Measurements from ENCODE around the gene SMOC2.
A peak's percentile ranks its signal among the peaks of the same experiment; 100 is the strongest.

Gene SMOC2

GRCh38 chr6:168558686-168559085 is 117.7 kb downstream of the SMOC2 start:
- no peaks in the 10 kb centered on the region for H3K4me1 ChIP-seq (ENCODE audit: insufficient read depth, poor library complexity, severe bottlenecking)
- no peak for ATAC-seq (ENCODE audit: low read depth)
- no peak for TF ChIP-seq CTCF (IDR thresholded peaks at IDR 0.05; ENCODE audit: poor library complexity, severe bottlenecking)
- H3K27me3 ChIP-seq (ENCODE audit: insufficient read depth, poor library complexity, severe bottlenecking) = no peaks in the 10 kb centered on the region
- no peak overlapping the region for H3K27ac ChIP-seq (ENCODE audit: poor library complexity, severe bottlenecking)
- no peak overlapping the region for H3K4me3 ChIP-seq (ENCODE audit: severe bottlenecking)
- no peak for DNase-seq (ENCODE audit: low spot score)
- no peaks in the 10 kb centered on the region for H3K36me3 ChIP-seq (ENCODE audit: low read depth)
- no peaks in the 10 kb centered on the region for H3K9me3 ChIP-seq (ENCODE audit: severe bottlenecking)

GRCh38 chr6:168559574-168560098 is 118.7 kb downstream of the SMOC2 start:
- Histone ChIP-seq H3K36me3 (ENCODE audit: low read depth) (no peaks in the 10 kb centered on the region), H3K4me1 (ENCODE audit: insufficient read depth, poor library complexity, severe bottlenecking) (no peaks in the 10 kb centered on the region), H3K9me3 (ENCODE audit: severe bottlenecking) (no peaks in the 10 kb centered on the region), H3K27ac (ENCODE audit: poor library complexity, severe bottlenecking) (peak overlapping the region; percentile 19), H3K4me3 (ENCODE audit: severe bottlenecking) (no peak overlapping the region), H3K27me3 (ENCODE audit: insufficient read depth, poor library complexity, severe bottlenecking) (no peaks in the 10 kb centered on the region)
- no peak for TF ChIP-seq CTCF (IDR thresholded peaks at IDR 0.05; ENCODE audit: poor library complexity, severe bottlenecking)
- ATAC-seq (ENCODE audit: low read depth) (no peak), DNase-seq (ENCODE audit: low spot score) (no peak)

- H3K4me1 ChIP-seq (ENCODE audit: insufficient read depth, poor library complexity, severe bottlenecking) = no peaks in the 10 kb centered on the region
- DNase-seq (ENCODE audit: low spot score) = no peak
- no peak for ATAC-seq (ENCODE audit: low read depth)
- no peak for TF ChIP-seq CTCF (IDR thresholded peaks at IDR 0.05; ENCODE audit: poor library complexity, severe bottlenecking)
- peak overlapping the region; percentile 19 for H3K27ac ChIP-seq (ENCODE audit: poor library complexity, severe bottlenecking)
- no peaks in the 10 kb centered on the region for H3K27me3 ChIP-seq (ENCODE audit: insufficient read depth, poor library complexity, severe bottlenecking)
- H3K36me3 ChIP-seq (ENCODE audit: low read depth) = no peaks in the 10 kb centered on the region
- no peaks in the 10 kb centered on the region for H3K9me3 ChIP-seq (ENCODE audit: severe bottlenecking)
- no peak overlapping the region for H3K4me3 ChIP-seq (ENCODE audit: severe bottlenecking)
Measured at GRCh38 chr6:168560126-168560525, 119.1 kb downstream of the SMOC2 start.

- Histone ChIP-seq H3K36me3 (ENCODE audit: low read depth) (no peaks in the 10 kb centered on the region), H3K4me1 (ENCODE audit: insufficient read depth, poor library complexity, severe bottlenecking) (no peaks in the 10 kb centered on the region), H3K27ac (ENCODE audit: poor library complexity, severe bottlenecking) (no peak overlapping the region), H3K4me3 (ENCODE audit: severe bottlenecking) (no peak overlapping the region), H3K27me3 (ENCODE audit: insufficient read depth, poor library complexity, severe bottlenecking) (no peaks in the 10 kb centered on the region), H3K9me3 (ENCODE audit: severe bottlenecking) (no peaks in the 10 kb centered on the region)
- TF ChIP-seq CTCF (IDR thresholded peaks at IDR 0.05; ENCODE audit: poor library complexity, severe bottlenecking) = no peak
- no peak for ATAC-seq (ENCODE audit: low read depth)
- no peak for DNase-seq (ENCODE audit: low spot score)
Measured at GRCh38 chr6:168562576-168563151, 121.7 kb downstream of the SMOC2 start.

DNA sequence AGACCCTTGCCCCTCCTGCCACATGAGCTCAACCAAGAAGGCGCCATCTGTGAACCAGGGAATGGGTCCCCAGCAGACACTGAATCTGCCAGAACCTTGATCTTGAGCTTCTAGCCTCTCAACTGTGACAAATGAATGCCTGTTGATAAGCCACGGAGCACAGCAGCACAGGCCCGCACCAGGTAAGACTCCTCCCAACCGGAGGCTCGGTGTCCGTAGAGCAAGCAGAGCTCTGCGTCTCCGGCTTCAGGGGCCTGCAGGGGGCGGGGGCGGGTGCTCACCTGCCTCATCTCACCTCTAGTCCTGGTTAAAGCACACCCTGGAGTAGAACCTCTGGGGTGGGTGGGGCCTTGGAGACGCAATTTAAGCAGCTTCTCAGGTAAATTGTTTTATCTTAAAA is 122.7 kb downstream of the SMOC2 start:
- no peak for TF ChIP-seq CTCF (IDR thresholded peaks at IDR 0.05; ENCODE audit: poor library complexity, severe bottlenecking)
- H3K4me1 ChIP-seq (ENCODE audit: insufficient read depth, poor library complexity, severe bottlenecking) = no peaks in the 10 kb centered on the region
- ATAC-seq (ENCODE audit: low read depth) (no peak), DNase-seq (ENCODE audit: low spot score) (no peak)
- H3K4me3 ChIP-seq (ENCODE audit: severe bottlenecking) = no peak overlapping the region
- H3K27me3 ChIP-seq (ENCODE audit: insufficient read depth, poor library complexity, severe bottlenecking) = no peaks in the 10 kb centered on the region
- H3K9me3 ChIP-seq (ENCODE audit: severe bottlenecking) = no peaks in the 10 kb centered on the region
- no peak overlapping the region for H3K27ac ChIP-seq (ENCODE audit: poor library complexity, severe bottlenecking)
- H3K36me3 ChIP-seq (ENCODE audit: low read depth) = no peaks in the 10 kb centered on the region
